Activated T-cell treated with anti-CD3 and anti-CD28 coated beads for 24 hours (primary cell): Measurements from ENCODE around the gene PRDM12.

Source experiments
- DNase-seq: peaks from one replicate; pipeline ENCODE4 v3.0.0-alpha.2; 2020; ENCODE audit warnings: low read depth

Gene PRDM12

DNA sequence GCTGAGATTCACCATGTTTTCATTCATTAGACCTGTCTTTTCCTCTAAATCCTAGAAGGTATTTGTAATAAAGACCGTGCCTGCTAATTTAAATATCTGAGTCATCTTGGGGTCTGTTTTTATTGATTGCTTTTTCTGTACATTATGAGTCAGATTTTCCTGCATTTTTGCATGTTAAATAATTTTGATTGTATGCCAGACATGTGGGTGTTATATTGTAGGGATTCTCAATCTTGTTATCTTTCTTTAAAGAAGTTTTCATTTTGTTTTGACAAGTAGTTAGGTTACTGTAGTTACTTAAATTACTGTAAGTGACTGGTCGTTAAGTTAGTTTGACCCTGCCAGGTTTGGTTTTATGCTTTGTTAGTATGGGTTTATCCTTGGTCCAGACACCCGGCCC lies 64.3 kb downstream of the PRDM12 start:
- no peak for DNase-seq

DNA sequence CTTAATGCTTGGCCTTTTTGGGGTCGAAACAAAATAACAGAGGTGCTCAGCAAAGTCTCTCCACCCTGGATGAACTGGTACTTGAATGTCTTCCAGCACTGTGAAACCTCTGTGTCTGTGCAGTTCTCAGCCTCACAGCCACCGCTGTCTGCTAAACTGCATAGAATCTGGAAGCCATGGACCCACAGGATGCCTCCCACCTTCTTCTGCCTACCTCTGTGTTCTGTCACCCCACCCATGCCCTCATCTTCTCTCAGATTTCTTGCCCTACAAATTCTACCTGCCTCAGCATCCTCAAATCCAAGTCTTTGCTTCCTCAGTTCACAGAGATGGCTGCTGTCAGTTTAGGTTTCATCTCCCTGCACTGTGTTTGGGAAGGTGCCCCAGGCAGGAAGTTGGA lies 64.8 kb downstream of the PRDM12 start:
- DNase-seq, result no peak

DNA sequence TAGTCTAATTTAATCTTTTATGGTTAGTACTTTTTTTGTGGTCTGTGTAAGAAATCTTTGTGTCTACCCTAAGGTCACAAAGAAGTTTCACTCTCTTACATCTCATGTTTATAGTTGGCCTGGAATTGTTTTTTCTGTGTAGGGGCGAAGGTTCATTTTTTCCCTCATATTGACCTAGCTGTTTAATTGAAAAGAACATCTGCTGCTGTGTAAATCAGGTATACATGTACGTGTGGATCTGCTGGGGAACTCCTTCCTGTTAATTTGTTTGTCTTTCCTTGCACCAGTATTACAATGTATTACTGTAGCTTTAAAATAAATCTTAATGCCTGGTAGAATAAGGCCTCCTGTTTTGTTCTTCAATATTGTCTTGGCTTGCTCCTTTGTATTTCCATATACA lies 67.0 kb downstream of the PRDM12 start:
- no peak for DNase-seq

DNA sequence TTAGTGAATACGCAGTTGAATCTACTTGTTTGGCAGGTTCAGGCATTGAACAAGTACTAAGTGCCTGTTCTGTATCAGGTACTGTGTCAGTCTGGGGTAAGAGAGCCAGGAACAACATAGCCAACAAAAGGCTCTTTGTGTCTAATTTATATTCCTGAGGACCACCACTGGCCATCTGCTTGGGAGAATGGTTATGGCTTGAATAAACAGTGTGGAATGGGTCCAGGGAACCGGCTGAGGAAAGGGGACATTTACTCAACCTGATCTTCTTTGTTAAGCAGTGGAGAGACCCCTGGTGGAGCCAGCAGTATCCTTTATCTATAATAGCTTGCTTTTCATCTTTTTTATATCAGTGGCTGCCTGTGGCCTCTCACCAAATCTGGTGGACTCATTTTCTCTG lies 67.7 kb downstream of the PRDM12 start:
- no peak for DNase-seq
